ENCODE results near the gene PHACTR2.

- TF ChIP-seq CTCF (conservative IDR thresholded peaks at IDR 0.05) = no peak
- peak; percentile 99 for TF ChIP-seq ZFX (IDR thresholded peaks at IDR 0.05)
Measured at GRCh38 chr6:143842902-143843676, 165.3 kb downstream of the PHACTR2 start, which contains the start of gene LTV1.
